GM23338 (cell line): Measurements from ENCODE around the gene SMIM28.

ENCODE experiments used
- CREB1 ChIP-seq: fragments of 250-450 bp; sonication (Bioruptor Pico); IDR thresholded peaks from 2 replicates; pipeline ENCODE4 v1.5.0; 2020; ENCODE audit warnings: low read depth, mild to moderate bottlenecking, moderate library complexity
- CTCF ChIP-seq, 2 experiments: fragments of 200-600 bp in 1 of 2; sonication (generic) in 1 of 2; conservative IDR thresholded peaks; 2 replicates each; pipeline versions ENCODE4 v1.5.1 to v1.6.1; 2016 to 2017; ENCODE audit warnings: antibody characterized with exemption in 2 of 2, low read depth in 2 of 2, mild to moderate bottlenecking in 2 of 2, moderate library complexity in 1 of 2
- ETS1 ChIP-seq: IDR thresholded peaks from 2 replicates; pipeline ENCODE4 v1.6.1; 2016; ENCODE audit warnings: antibody characterized with exemption
- EZH2 ChIP-seq: fragments of 200-600 bp; sonication (generic); IDR thresholded peaks from one replicate; pipeline ENCODE4 v1.8.0; 2017; ENCODE audit warnings: antibody characterized with exemption, mild to moderate bottlenecking, low read depth; ENCODE audit not compliant: unreplicated experiment
- EZH2phosphoT487 ChIP-seq: fragments of 200-600 bp; sonication (generic); IDR thresholded peaks from one replicate; pipeline ENCODE4 v1.8.1; 2018; ENCODE audit warnings: antibody characterized with exemption; ENCODE audit not compliant: unreplicated experiment
- POLR2AphosphoS5 ChIP-seq: IDR thresholded peaks from 2 replicates; pipeline ENCODE4 v1.6.1; 2016; ENCODE audit warnings: antibody characterized with exemption, low read depth
- REST ChIP-seq: IDR thresholded peaks from one replicate; pipeline ENCODE4 v1.6.1; 2018; ENCODE audit warnings: antibody characterized with exemption; ENCODE audit not compliant: unreplicated experiment
- STAT1 ChIP-seq: IDR thresholded peaks from one replicate; pipeline ENCODE4 v1.6.1; 2016; ENCODE audit warnings: antibody characterized with exemption; ENCODE audit not compliant: unreplicated experiment
- ZNF331 ChIP-seq: fragments of 250-450 bp; sonication (Bioruptor Pico); IDR thresholded peaks from 2 replicates; pipeline ENCODE4 v1.5.0; 2020; ENCODE audit warnings: low read depth, mild to moderate bottlenecking, moderate library complexity

DNA sequence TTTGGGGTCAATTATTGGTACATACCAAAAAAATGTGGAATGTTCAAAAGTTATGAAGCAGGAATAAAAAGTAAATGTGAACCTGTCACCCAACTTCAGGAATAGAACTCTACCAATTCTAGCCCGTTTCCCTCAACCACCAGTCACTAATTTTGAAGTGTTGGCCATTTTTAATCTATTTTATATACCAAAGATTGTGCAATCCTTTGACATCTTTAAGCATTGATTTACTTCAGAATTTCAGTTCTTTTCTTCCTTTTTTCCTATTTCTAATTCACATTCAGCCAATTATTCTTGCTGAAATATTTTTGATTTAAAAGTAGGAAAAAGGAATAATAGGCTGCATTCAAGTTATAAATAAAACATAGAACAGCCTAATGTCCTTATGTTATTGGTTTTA, 46.9 kb upstream of the SMIM28 start:
- TF ChIP-seq CTCF (conservative IDR thresholded peaks at IDR 0.05; ENCODE audit: low read depth in 2 of 2) (no peak), ZNF331 (CRISPR knock-in tag) (no peak), CREB1 (CRISPR knock-in tag) (no peak), REST (no peak), EZH2 (no peak), EZH2phosphoT487 (no peak), POLR2AphosphoS5 (no peak), ETS1 (no peak), STAT1 (no peak)
